Endothelial cell of umbilical vein (primary cell): Measurements from ENCODE around the gene TMPRSS13.

Experiments
- CTCF ChIP-seq, 2 donors: IDR thresholded peaks; 1 replicate in 1 of 2; 2 replicates in 1 of 2; pipeline ENCODE4 v1.5.1; 2011; ENCODE audit warnings: low read length in 2 of 2, mild to moderate bottlenecking in 2 of 2, moderate library complexity in 2 of 2, control low read depth in 1 of 2, inconsistent platforms in 1 of 2, low read depth in 1 of 2; ENCODE audit not compliant: insufficient read depth in 1 of 2; ENCODE audit errors: extremely low read depth in 1 of 2
- EZH2 ChIP-seq: IDR thresholded peaks from 2 replicates; pipeline ENCODE4 v1.6.1; 2012; ENCODE audit warnings: borderline replicate concordance, low read depth, mild to moderate bottlenecking, moderate library complexity, low read length, inconsistent platforms; ENCODE audit not compliant: severe bottlenecking
- JUN ChIP-seq: IDR thresholded peaks from 2 replicates; pipeline ENCODE4 v1.6.1; 2011; ENCODE audit warnings: borderline replicate concordance, low read depth; ENCODE audit not compliant: insufficient read length, insufficient read depth
- POLR2A ChIP-seq: IDR thresholded peaks from 2 replicates; pipeline ENCODE4 v1.6.1; 2012; ENCODE audit warnings: low read depth, mild to moderate bottlenecking, control low read depth, low read length
- POLR2AphosphoS5 ChIP-seq: IDR thresholded peaks from 2 replicates; pipeline ENCODE4 v1.6.1; 2012; ENCODE audit warnings: low read depth, mild to moderate bottlenecking, control low read depth, low read length, moderate library complexity; ENCODE audit not compliant: insufficient read depth

DNA sequence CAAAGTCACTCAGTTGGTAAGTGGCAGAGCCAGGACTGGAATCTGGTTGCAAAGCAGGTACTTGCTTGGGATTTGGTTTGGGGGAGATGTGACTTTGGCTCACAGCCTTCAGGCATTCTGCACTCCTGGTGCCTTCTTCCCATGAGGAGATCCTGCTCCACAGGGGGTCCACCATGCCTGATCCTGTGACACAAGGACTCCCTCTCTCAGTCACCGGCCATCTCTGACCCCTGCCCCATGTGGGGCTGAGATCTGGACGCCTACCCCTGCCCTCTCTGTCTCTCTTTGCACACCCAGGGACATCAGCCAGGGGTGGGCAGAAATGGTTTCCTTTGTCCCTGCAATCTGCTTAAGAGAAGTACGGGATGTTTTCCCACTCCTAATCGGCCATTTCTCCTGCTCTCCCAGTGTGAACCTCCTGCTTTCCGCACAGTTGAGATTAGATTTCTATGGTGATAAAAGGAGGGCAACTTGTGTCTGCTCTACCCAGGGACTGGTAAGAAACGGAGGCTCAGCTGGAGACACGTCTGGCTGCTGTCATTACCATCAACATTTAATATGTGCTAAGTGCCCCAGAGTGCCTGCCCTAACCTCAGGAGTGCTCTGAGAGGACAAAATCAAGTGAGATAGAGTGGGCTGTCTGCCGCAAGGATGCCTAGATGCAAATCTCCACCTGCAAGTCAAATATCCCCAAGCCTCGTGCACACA, 41.6 kb downstream of the TMPRSS13 start:
- TF ChIP-seq CTCF (IDR thresholded peaks at IDR 0.05; ENCODE audit: extremely low read depth in 1 of 2, insufficient read depth in 1 of 2, low read depth in 1 of 2, low read length in 2 of 2), result no peak
- TF ChIP-seq POLR2A, result no peak
- TF ChIP-seq POLR2AphosphoS5, result no peak
- no peak for TF ChIP-seq JUN
- no peak for TF ChIP-seq EZH2
